ENCODE data around the gene BCL11B.

Gene BCL11B

GRCh38 chr14:99212646-99213045 lies 59.4 kb downstream of the BCL11B start:
- no peak for TF ChIP-seq CTCF (conservative IDR thresholded peaks at IDR 0.05; ENCODE audit: low read depth)
- ChIA-PET CTCF (no interaction called here), POLR2A (ENCODE audit: low non-redundant PET) (no interaction called here)
- no peak overlapping the region for H3K27ac ChIP-seq
- DNase-seq (ENCODE audit: low spot score): no peak

GRCh38 chr14:99212199-99212598 lies 59.8 kb downstream of the BCL11B start:
- no peak for DNase-seq (ENCODE audit: low spot score)
- ChIA-PET CTCF (no interaction called here), POLR2A (ENCODE audit: low non-redundant PET) (no interaction called here)
- H3K27ac ChIP-seq: no peak overlapping the region
- no peak for TF ChIP-seq CTCF (conservative IDR thresholded peaks at IDR 0.05; ENCODE audit: low read depth)

GRCh38 chr14:99211410-99211809 lies 60.6 kb downstream of the BCL11B start:
- no peak for DNase-seq (ENCODE audit: low spot score)
- POLR2A ChIA-PET (ENCODE audit: low non-redundant PET): no interaction called here
- H3K27ac ChIP-seq: no peak overlapping the region
- CTCF ChIA-PET: no interaction called here
- no peak for TF ChIP-seq CTCF (conservative IDR thresholded peaks at IDR 0.05; ENCODE audit: low read depth)

GRCh38 chr14:99210333-99210732 lies 61.7 kb downstream of the BCL11B start:
- H3K27ac ChIP-seq: no peak overlapping the region
- POLR2A ChIA-PET (ENCODE audit: low non-redundant PET): no interaction called here
- CTCF ChIA-PET: no interaction called here
- DNase-seq (ENCODE audit: low spot score): no peak
- TF ChIP-seq CTCF (conservative IDR thresholded peaks at IDR 0.05; ENCODE audit: low read depth): no peak

GRCh38 chr14:99209409-99209808 lies 62.6 kb downstream of the BCL11B start:
- CTCF ChIA-PET: no interaction called here
- no peak for TF ChIP-seq CTCF (conservative IDR thresholded peaks at IDR 0.05; ENCODE audit: low read depth)
- POLR2A ChIA-PET (ENCODE audit: low non-redundant PET): no interaction called here
- DNase-seq (ENCODE audit: low spot score): no peak
- no peak overlapping the region for H3K27ac ChIP-seq

GRCh38 chr14:99208318-99208717 lies 63.7 kb downstream of the BCL11B start:
- POLR2A ChIA-PET (ENCODE audit: low non-redundant PET): no interaction called here
- DNase-seq (ENCODE audit: low spot score): no peak
- CTCF ChIA-PET: interaction anchor here (0.6 to 0.8 kb wide), 2 partner anchors 19 to 31 kb away, joined by 3 read pairs; no protein-coding TSS in a partner anchor
- peak overlapping the region; percentile 13 for H3K27ac ChIP-seq
- TF ChIP-seq CTCF (conservative IDR thresholded peaks at IDR 0.05; ENCODE audit: low read depth): no peak

- no peak overlapping the region for H3K27ac ChIP-seq
- no peak for TF ChIP-seq CTCF (conservative IDR thresholded peaks at IDR 0.05; ENCODE audit: low read depth)
- ChIA-PET POLR2A (ENCODE audit: low non-redundant PET) (no interaction called here), CTCF (interaction anchor here (0.6 kb wide), 2 partner anchors 20 to 234 kb away, joined by 3 read pairs; no protein-coding TSS in a partner anchor)
- DNase-seq (ENCODE audit: low spot score): no peak
Observed at GRCh38 chr14:99207456-99207855, 64.5 kb downstream of the BCL11B start.
